ENCODE data around the gene CTSH.
"Not testable (repeated sequence)": the region's sequence is repeated elsewhere in the genome, so short reads cannot be mapped to it uniquely, and the experiment has no call there.

Gene CTSH

DNA sequence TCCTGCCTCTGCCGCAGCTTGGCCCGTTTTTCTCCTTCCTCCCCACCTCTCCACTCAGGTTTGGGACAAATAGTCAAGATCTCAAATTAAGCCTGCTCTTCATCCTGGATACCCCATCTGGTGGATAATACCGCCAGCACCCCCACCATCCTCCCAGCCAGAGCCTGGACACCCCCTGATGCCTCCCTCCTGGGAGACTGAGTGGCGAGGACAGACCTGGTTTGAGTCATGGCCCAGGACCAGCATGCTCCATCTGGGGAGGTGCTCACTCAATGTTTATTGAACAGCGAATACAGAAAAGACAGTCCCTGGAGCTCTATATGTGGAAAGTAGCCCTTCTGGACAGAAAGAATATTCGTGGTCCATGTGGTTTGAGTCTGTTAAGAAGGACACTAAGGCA, 23.3 kb downstream of the CTSH start:
- DNase-seq, result no peak

DNA sequence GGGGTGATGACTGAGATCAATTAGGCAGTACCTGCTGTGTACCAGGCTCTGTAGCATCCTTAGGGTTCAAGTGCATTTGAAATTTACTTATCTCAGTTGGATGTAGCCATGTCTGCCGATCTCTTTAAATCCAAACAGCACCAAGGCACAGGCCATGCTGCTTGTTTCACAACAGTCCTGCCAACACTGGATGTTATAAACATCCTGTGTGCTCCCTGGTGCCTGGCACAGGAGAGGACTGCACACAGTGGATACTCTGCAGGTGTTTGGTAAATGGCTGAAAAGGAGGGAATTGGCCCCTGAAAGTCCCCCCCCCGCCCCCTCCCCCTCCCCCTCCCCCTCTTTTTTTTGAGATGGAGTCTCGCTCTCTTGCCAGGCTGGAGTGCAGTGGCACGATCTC, 27.0 kb downstream of the CTSH start:
- DNase-seq, result no peak

DNA sequence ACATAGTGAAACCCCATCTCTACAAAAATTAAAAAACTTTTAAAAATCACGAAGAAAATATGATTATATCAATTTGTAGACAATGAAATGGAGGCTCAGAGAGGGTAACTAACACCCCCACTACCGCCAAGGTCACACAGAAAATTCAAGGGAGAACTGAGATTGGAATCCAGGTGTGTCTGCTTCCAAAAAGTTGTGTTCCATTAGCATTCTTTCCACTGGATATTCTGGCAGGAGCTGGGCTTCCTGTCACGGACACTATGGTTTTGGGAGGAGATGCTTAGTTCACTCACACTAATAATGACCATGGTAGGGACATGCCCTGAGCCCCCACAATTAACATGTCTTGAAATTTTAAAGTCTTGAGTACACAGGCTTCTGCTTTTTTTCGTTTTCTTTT, 28.8 kb downstream of the CTSH start:
- DNase-seq, result no peak

DNA sequence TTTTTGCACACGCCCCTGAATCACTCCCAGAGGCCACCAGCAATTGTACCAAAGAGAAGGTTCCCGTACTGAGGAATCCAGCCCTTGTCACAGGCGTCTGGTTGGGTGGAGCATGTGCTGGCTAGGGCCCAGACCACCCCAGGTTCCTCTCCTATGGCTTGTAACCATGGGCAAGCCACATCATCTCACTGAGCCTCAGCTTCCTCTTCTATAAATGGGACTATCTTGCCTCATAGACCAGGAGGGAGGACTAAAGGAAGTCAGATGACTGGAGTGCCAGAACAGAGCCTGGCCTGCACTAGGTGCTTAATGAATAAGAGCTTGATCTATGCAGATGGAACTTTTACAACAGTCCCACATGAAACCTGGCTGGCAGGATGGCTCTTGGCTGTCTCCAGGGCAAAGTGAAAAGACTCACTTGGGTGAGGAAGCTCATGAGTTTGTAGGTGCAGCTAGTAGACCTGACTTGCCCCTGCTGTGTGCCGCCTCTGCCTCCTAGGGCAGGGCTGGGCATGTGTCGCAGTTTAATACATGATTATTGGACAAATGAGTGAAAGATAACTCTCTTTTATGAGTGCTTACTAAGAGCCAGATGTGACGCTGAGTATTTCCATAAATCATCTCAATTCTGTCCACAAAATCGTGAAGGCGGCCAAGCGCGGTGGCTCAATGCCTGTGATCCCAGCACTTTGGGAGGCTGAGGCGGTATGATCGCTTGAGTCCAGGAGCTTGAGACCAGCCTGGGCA, 29.3 kb downstream of the CTSH start:
- DNase-seq, result no peak

DNA sequence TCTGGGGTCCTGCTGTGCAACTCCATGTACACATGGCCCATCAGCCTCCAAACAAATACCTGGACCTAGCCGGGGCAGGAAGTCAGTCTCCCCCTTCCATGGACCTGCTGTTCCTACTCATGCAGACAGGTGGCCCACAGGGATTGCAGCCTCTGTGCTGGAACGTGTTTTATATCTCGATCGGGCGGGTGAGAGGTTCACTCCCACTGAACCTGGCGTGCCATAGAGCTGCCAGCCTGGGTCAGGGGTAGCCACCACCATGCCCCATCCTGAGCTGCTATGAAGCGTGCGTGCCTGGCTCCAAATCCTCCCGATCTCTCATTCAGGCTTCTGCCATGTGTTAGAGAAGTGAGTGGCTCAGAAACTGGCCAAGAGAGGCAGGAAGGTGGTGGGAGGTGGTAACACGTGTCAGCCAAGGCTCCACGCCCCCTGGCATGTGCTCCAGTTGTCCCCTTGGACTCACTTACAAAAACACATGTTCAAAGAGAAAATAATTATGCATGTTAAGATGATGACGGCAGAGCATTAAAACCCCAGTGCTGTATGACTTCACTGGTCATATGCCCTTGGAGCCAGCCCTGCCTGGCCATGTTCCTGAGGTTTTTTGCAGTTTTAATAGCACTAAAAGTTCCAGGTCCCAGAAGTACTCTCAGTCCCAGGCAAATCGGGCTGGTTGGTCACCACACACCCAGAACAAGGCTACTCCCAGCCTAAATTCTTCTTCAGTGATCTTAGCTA, 30.6 kb downstream of the CTSH start:
- no peak for DNase-seq

DNA sequence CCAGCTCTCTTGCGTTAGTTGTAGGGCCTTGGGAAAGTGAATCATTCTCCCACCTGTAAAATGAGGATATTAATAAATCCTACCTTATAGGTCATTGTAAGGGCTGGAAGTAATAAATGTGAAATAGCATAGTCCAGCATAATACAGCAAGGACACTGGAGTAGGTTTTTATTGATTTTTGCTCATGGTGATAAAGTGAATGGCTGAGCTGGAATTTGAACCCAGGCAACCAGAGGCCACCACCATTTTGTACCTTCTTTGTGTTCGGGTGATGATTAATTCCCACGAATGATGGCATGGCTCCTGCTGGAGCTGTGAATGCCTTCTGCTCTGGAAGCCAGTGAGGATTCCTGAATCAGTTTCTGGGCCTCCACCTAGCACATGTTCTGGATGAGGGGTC, 31.8 kb downstream of the CTSH start:
- no peak for DNase-seq

DNA sequence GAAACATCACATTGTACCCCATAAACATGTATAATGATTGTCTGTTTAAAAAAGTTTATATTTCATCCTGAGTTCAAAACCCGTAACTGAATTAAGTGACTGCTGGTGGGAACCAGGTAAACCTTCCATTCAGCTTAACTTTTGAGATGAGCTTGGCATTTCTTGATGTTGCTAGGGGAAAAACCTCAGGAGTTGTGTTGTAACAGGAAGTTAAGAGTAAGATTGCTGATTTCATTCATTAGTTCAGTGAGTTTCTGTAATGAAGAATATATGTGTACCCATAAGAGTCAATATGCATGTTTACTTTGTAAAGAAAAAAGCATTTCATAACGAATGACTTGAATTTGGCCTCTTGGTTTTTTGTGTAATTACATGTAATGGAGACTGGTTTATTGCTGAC, 32.5 kb downstream of the CTSH start:
- DNase-seq, result no peak

DNA sequence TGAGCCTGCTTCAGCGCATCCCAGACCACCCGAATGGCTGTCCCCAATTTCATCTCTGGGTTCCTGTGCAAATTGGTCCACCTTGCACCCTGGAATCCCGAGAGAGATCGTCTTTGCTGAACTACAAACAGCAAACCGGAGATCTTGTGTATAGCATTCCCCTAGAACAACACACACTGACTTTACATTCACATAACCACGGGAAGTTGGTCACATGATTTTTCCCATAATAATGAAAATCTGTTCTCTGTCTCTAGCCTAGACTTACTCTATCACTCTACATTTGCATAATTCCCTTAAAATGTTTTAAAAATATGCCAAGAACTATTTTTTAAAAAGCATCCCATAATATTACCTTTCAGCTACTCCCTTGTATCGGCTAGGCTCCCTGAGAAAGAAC, 34.6 kb downstream of the CTSH start:
- no peak for DNase-seq

DNA sequence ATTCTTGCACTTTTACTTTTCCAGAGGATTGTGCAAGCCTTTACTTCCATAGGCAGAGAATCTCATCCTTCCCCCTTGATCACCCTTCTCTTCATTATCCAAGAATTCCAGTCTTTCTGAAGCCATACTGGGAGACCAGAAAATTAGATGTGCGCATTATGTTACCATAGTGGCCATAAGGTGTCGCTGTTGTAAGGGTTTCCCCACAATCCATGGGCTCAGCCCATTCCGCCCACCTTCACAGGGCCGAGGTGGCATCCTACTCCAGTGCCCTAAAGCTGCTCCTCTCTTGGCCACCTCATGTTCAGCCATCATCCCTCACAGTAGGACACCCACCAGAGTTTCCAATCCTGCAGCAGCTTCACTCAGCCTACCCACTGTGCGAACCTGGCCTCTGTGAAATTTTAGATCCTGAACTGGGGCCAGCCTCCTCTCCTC, 35.0 kb downstream of the CTSH start:
- peak; percentile 52 for DNase-seq

DNA sequence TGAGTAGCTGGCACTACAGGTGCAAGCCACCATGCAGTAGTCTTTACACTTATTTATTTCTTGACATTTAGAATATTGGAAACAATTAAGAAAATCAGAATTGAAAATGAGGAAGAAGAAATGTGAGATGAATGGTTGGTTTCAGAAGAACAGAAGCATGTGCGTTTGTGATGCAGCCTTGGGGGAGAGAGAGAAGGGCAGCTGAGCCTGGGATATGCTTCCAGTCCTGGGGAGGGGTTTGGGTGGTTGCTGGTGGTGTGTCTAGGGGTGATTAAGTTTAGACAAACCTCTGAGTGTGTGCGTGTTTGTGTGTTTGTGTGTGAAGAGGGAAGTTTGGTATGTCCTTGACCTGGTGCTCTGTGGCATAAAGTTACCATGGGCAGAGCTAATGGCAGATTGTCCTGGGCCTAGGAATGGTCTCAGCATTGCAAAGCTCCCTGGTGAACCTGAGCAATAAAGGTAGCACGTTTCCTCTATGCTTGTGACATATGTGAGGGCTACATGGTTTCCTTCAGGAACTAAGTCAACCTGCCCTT, 35.6 kb downstream of the CTSH start:
- DNase-seq, result no peak

DNA sequence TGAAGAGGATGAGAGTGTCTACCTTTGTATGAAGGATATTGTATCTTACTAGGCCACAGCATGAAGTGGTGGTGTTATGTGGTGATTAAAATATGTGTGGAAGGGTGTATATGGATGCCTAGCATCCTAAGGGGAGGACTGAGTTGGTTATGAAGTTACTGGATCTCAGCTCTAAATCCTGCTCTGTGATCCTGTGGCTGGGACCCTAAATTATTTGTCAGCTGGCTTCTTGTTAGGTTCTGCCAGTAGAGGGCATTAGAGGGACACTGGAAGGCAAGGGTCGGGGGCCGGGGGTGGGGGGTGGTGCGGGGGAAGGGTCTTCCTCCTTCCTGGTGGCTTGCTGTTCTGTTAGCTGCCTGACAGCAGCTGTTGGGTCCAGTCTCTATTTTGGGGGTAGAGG, 37.3 kb downstream of the CTSH start:
- DNase-seq, result no peak

DNA sequence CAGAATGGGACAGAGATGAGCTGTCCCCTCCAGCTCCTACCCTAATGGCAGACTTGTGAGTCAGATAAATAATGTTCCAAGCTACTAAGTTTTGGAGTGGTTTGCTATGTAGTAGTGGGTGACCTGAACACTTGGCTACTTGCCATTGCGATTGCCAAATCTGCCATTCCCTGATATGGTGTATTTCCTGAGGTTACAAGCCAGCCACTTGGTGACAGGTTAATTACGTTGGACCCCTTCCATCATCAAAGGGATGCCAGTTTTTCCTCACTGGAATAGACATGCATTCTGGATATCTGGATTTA, 38.6 kb downstream of the CTSH start:
- no peak for DNase-seq

DNA sequence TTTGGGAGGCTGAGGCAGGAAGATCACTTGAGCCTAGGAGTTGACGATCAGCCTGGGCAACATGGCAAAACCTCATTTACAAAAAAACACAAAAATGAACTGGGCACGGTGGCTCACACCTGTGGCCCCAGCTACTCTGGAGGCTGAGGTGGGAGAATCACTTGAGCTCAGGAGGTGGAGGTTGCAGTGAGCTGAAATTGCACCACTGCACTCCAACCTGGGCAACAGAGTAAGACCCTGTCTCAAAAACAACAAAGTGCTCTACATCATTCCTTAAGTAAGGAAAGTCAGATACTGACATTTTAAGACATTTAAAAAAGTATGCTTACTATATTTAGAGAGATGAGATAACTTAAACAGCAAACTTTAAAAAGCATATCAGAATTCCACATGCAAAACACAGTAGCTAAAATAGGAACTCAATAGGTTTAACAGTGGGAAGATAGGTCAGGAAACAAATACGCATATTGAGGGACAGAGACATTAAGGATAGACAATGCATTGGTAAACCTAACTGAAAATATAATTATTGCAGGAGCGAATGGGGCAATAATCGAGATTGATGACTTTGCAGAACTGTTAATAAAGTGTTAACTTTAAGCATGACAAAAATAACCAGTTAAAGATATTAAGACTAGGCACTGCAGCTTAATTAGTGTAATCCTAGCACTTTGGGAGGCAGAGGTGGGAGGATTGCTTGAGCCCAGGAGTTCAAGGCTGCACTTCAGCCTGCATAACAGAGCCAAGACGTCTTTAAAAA, 40.1 kb downstream of the CTSH start:
- DNase-seq, result no peak

DNA sequence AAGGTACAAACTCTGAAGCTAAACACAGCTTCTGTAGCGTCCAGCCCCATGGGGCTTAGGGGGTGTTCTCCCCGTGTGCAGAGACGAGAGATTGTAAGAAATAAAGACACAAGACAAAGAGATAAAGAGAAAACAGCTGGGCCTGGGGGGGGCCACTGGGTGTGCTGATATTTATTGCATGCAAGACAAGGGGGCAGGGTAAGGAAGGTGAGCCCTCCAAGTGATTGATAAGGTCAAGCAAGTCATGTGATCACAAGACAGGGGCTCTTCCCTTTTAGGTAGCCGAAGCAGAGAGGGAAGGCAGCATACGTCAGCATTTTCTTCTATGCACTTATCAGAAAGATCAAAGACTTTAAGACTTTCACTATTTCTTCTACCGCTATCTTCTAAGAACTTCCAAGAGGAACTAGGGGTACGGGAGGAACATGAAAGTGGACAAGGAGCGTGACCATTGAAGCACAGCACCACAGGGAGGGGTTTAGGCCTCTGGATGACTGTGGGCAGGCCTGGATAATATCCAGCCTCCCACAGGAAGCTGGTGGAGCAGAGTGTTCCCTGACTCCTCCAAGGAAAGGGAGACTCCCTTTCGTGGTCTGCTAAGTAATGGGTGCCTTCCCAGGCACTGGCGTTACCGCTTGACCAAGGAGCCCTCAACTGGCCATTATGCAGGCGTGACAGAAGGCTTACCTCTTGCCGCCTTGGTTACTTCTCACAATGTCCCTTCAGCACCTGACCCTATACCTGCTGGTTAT, 42.4 kb downstream of the CTSH start:
- not testable (repeated sequence) for DNase-seq

DNA sequence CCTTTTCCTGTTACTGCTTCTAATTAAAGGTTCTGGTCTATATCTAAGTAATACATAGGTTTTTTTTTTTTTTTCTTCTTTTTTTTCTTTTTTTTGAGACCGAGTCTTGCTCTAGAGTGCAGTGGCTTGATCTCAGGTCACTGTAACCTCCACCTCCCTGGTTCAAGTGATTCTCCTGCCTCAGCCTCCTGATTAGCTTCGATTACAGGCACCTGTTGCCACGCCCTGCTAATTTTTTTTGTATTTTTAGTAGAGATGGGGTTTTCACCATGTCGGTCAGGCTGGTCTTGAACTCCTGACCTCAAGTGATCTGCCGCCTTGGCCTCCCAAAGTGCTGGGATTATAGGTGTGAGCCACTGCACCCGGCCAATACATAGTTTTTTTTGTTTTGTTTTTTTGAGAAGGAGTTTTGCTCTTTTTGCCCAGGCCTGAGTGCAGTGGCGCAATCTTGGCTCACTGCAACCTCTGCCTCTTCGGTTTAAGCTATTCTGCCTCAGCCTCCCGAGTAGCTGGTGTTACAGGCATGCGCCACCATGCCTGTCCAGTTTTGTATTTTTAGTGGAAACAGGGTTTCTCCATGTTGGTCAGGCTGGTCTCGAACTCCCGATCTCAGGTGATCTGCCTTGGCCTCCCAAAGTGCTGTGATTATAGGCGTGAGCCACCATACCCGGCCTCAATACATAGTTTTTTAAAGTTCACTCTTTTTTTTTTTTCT, 43.9 kb downstream of the CTSH start:
- not testable (repeated sequence) for DNase-seq

DNA sequence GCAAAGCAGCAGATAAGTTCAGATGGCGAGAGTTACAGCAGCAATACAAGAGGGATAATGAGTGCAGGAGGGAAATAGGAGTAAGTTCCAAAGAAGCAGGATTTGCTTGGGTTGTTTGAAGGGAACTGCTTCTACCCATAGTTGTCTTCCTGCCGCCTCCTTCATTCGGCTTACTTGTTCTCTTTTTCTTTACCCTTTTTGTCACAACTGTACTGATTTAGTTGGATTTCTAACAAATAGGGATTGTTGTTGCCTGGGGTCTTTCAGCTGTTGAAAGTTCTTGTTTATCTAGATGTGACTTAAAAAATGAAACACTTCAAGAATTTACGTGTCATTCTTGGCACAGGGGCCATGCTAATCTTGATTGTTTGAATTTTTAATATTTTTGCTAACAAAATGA, 46.3 kb downstream of the CTSH start:
- no peak for DNase-seq

DNA sequence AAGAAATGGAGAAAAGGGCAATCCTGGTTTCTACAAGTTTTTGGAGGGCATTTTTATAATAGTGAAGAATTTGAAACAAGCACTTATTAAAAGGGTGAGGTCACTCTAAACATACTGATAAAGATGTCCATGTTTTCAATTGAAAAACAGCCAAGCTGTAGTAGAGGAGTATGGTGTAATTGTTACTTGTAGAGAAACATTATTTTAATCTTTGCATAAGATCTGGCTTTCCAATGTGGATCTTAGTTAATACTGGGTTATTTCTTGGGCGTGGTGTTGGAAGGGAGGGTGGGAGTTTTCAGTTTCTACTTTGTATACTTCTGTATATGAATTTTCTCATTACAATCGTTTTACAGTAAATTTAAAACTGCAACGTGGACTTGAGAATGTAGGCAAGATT, 49.4 kb downstream of the CTSH start:
- no peak for DNase-seq

DNA sequence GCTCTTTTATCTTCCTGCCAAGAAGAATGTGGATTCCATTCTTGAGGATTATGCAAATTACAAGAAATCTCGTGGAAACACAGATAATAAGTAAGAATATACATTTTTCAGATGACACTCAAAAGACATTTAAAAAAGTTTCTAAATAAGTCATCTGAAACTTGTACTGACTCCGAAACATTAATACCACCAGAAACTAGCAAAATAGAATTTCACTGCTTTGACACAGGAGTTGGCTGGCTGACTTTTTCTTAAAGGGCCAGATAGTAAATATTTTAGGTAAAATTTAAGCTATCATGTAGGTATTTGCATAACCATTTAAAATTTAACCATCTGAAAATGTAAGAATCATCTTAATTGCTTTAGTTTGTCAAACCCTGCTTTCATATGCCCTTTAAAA, 51.3 kb downstream of the CTSH start:
- no peak for DNase-seq

DNA sequence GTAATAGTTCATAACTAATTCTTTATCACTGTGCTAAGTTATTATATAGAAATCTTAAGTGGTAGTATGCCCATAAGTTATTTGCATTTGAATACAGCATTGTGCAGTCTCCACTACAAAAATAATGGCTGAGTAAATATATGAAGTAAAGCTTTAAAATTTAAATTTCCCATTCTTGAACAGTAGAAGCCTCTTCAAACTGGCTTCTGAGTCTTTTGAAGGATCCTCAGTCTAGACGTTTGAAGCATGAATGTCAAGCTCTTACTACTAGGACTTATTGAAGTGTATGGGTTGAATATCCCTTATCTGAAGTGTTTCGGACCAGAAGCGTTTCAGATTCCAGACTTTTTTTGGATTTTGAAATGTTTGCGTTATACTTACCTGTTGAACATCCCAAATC, 55.8 kb downstream of the CTSH start:
- DNase-seq, result no peak

DNA sequence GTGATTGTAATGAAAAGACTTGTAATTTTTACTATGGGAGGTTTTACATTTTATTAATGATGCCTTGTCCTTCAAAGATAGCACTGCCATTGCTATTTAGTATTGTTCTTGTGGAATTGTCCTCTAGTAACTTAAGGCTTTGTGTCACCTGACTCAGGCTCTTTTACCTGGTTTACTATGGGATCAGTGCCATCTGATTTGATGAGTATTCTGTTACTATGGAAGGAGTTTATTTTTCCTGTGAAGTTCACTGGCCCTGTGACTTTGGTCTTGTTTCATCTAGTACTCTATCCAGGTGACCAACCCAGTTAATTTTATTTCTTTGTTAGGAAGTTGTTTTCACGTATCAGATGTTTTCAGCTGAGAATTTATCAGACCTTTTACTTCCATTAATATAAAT, 63.2 kb downstream of the CTSH start:
- no peak for DNase-seq

DNA sequence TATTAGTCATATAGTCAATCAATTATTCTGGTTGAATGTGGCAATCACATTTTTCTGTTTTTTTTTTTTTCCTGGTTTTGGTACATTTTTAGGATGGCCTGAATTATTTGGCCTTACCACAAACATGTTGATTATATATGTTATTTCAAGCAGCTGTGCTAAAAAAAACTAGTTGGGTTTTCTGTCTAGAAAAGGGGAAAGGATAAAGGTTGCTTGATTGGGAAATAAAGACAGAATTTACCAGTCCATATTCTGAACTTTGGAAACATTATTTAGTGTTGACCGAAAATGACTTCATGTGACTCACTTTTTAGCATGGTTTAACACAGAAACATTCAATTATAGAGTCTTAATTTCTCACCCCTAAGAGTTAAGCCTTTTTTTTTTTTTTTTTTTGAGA, 64.0 kb downstream of the CTSH start:
- no peak for DNase-seq

DNA sequence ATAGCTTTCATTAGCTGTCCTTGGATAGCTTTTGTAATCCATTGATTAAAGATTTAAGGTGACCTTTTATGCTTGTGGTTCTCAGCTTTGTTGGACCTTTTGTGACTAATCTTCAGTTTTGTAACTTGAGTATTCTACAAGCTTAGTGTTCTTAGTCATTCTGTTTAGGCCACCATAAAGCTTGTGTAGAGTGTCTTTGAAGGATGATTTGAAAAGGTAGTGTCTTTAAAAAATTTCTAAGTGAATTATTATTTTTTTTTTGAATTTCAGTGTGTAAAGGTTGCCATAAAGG, 64.7 kb downstream of the CTSH start:
- no peak for DNase-seq

All from retina (tissue), 1 donor.